ENCODE results near the gene ABRAXAS1.

The ABRAXAS1 gene

DNA sequence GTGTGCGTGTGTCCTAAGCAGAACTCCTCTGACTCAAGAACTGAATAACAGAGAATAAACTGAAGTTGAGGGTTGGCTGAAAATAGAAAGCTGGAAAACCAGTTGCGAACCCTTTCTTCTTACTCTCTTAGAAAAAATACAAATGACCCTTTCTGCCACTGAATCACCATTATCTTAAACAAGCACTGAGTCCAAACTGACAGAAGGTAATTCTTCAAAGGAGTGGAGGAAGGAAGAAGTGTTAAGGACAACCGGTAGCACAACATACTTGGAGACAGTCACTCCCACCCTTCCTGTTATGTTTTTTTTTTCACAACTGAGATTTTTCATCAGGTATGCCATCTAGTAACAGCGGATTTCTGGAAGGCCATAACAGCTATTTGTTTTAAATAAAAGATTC is 67.3 kb downstream of the ABRAXAS1 start:
- Histone ChIP-seq H3K4me1 (ENCODE audit: insufficient read depth, low read length) (no peaks in the 10 kb centered on the region), H3K27me3 (ENCODE audit: insufficient read depth, low read length, poor library complexity) (no peaks in the 10 kb centered on the region), H2AFZ (ENCODE audit: low read depth, low read length) (no peak overlapping the region), H3K9me3 (ENCODE audit: insufficient read depth, low read length, severe bottlenecking) (no peaks in the 10 kb centered on the region), H3K9ac (ENCODE audit: low read depth, low read length) (no peak overlapping the region), H3K36me3 (ENCODE audit: insufficient read depth, low read length) (peaks cover 40% of the 10 kb centered on the region), H3K79me2 (ENCODE audit: insufficient read depth, low read length) (no peaks in the 10 kb centered on the region), H3K4me2 (ENCODE audit: insufficient read depth, low read length) (no peak overlapping the region), H3K4me3 (ENCODE audit: low read depth in 1 of 2, low read length in 2 of 2) (no peak overlapping the region), H4K20me1 (ENCODE audit: insufficient read depth, low read length) (no peaks in the 10 kb centered on the region), H3K27ac (ENCODE audit: low read length) (no peak overlapping the region)
- TF ChIP-seq EZH2 (IDR thresholded peaks at IDR 0.05; ENCODE audit: borderline replicate concordance, low read depth, low read length, severe bottlenecking) (no peak), CTCF (IDR thresholded peaks at IDR 0.05; ENCODE audit: borderline replicate concordance, extremely low read depth, low read length, poor library complexity, severe bottlenecking) (no peak)
- ATAC-seq (ENCODE audit: insufficient read depth, low read depth) (no peak), DNase-seq (no peak)

- no peak overlapping the region for H3K4me2 ChIP-seq (ENCODE audit: insufficient read depth, low read length)
- H3K36me3 ChIP-seq (ENCODE audit: insufficient read depth, low read length), result peaks cover 43% of the 10 kb centered on the region
- H3K4me3 ChIP-seq (ENCODE audit: low read depth in 1 of 2, low read length in 2 of 2), result no peak overlapping the region
- H3K27ac ChIP-seq (ENCODE audit: low read length), result no peak overlapping the region
- DNase-seq (no peak), ATAC-seq (ENCODE audit: insufficient read depth, low read depth) (no peak)
- no peaks in the 10 kb centered on the region for H4K20me1 ChIP-seq (ENCODE audit: insufficient read depth, low read length)
- no peaks in the 10 kb centered on the region for H3K79me2 ChIP-seq (ENCODE audit: insufficient read depth, low read length)
- no peak overlapping the region for H2AFZ ChIP-seq (ENCODE audit: low read depth, low read length)
- H3K4me1 ChIP-seq (ENCODE audit: insufficient read depth, low read length), result no peaks in the 10 kb centered on the region
- H3K9me3 ChIP-seq (ENCODE audit: insufficient read depth, low read length, severe bottlenecking), result no peaks in the 10 kb centered on the region
- TF ChIP-seq EZH2 (IDR thresholded peaks at IDR 0.05; ENCODE audit: borderline replicate concordance, low read depth, low read length, severe bottlenecking), result no peak
- no peak for TF ChIP-seq CTCF (IDR thresholded peaks at IDR 0.05; ENCODE audit: borderline replicate concordance, extremely low read depth, low read length, poor library complexity, severe bottlenecking)
- H3K9ac ChIP-seq (ENCODE audit: low read depth, low read length), result no peak overlapping the region
- no peaks in the 10 kb centered on the region for H3K27me3 ChIP-seq (ENCODE audit: insufficient read depth, low read length, poor library complexity)
Observed at GRCh38 chr4:83413676-83414075, 71.2 kb downstream of the ABRAXAS1 start.

All from DND-41 (cell line).